Pons (tissue), 1 donor: ENCODE results near the gene SEC11A.
"Not testable (repeated sequence)": the region's sequence is repeated elsewhere in the genome, so short reads cannot be mapped to it uniquely, and the experiment has no call there.

Experiments used
- DNase-seq: peaks from one replicate; pipeline ENCODE4 v3.0.0-alpha.2; 2016; ENCODE audit warnings: low spot score

The SEC11A gene

DNA sequence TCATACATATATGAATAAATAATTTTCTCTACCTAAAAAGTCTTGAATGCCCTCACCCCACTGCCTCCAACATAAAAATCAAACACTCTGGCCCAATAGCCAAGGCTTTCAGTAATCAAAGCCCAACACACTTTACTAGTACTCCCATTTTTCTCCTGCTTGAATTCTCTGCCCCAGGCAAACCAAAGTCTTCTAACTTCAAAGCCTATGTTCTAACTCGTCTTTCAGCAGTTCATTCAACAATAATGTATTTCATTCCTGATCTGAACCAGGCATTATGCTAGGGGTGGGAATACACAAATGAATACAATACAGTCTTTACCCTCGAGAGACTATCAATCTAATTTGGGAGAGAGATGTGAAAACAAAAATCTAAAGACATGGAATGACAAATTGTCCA, 21.1 kb upstream of the SEC11A start:
- DNase-seq = no peak

DNA sequence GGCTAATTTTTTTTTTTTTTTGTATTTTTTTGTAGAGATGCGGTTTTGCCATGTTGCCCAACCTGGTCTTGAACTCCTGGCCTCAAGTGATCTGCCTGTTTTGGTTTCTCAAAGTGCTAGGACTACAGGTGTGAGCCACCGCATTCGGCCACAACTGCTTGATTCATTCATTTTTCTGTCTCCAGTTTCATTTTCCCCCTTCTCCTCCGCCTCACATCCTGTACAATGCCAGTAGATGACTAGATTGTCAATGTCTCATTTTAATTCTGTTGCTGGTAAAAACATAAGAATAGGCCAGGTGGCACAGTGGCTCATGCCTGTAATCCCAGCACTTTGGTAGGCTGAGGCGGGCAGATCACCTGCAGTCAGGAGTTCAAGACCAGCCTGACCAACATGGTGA, 20.4 kb upstream of the SEC11A start:
- no peak for DNase-seq

DNA sequence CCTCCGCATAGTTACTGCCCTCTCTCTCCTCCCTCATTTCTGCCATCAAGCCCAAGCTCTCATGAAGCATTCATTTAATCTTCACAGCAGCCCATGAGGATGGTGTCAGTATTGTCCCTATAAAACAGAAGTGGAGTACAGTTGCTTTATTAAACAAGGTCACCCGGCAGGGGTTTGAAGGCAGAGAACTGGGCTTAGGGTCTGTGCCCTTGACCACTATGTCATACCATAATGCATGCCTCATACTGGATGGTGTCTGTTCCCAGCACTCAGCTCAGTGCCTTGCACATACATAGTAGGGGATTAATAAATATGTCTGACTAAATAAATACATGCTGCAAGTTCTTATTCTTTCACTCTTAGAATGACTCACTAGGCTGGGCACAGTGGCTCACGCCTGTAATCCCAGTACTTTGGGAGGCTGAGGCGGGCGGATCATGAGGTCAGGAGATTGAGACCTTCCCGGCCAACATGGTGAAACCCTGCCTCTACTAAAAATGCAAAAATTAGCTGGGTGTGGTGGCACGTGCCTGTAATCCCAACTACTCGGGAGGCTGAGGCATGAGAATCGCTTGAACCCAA, 19.6 kb upstream of the SEC11A start:
- not testable (repeated sequence) for DNase-seq

DNA sequence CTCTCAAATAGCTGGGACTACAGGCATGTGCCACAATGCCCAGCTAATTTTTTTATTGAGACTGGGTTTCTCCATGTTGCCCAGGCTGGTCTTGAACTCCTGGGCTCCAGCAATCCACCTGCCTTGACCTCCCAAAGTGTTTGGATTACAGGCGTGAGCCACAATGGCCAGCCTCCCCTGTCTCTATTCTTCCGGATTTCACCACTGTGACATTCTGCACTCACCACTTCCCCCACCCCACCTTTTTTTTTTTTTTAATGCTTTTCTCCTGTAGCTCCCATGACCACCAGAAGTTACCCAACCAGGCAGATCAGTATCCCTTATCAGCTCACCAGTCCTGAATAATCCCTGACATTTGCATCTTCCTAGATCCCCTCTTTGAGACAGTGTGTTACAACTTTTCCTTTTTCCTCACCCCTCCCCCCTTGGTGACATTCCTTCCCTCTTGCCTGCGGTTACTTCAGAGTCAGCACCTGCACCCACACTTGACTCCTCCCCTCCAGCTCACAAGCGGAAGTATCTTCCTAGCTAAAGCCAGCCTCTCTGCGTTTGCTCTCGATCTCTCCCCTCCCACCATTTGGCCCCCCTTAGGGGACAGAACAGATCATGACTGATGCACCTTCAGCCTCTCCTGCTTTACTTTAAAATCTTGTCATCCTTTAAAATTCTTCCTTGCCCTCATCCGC, 19.0 kb upstream of the SEC11A start:
- peak; percentile 61 for DNase-seq

DNA sequence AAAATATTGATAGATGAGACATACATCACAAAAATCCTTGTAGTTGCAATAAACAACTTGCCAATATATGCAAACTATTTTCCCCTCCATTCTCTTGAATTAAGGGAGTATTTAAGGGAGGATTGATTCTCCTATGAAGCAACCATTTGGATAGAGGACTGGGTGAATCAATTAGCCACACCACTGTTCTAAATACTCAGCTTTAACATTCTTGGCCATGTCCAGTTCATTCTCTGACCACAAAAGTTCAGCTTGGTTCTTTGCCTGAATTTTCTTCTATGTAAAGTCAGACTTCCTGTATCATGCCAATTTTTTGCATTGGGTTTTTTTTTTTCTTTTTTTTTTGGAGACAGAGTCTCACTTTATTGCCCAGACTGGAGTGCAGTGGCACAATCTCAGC, 15.8 kb upstream of the SEC11A start:
- no peak for DNase-seq

DNA sequence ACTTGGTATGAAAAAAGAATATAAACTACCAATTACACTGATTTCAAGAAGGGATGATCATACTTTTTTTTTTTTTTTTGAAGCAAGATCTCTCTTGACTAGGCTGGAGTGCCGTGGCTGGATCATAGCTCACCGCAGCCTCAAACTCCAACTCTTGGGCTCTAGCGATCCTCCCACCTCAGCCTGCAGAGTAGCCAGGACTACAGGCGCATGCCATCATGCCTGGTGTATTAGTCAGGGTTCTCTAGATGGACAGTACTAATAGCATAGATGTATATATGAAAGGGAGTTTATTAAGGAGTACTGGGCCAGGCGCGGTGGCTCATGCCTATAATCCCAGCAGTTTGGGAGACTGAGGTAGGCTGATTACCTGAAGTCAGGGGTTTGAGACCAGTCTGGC, 11.5 kb upstream of the SEC11A start:
- DNase-seq = no peak

DNA sequence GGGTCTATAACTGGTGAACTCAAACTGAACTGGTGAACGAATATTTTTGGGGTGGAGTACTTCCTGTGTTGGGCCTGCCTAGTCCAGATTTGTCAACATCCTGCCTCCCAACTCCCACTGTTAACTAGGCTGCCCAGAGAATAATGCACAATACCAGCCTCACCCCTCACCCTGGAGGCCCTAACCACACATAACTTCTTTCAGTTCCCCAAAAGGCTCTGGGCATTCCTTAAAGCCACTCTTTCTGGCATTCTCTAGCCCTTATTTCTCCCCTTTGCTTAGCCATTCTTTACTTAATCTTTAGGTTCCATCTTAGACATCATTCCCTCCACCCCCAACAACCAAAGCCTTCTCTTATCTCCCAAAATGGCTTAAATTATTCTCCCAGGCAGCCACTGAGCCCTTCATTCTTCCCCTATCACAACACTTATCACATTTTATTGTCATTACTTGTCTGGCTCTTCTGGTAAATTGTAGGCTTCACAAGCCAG, 9.1 kb upstream of the SEC11A start:
- peak; percentile 52 for DNase-seq

DNA sequence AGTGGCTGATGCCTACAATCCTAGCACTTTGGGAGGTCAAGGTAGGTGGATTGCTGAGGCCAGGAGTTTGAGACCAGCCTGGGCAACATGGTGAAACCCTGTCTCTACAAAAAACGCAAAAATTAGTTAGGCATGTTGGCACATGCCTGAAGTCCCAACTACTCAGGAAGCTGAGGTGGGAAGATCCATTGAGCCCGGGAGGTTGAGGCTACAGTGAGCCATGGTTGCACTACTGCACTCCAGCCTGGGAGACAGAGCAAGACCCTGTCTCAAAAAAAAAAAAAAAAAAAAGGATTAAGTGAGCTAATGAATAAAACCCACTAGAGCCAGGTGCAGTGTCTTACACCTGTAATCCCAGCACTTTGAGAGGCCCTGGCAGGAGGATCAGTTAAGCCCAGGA, 6.7 kb upstream of the SEC11A start:
- DNase-seq = no peak

DNA sequence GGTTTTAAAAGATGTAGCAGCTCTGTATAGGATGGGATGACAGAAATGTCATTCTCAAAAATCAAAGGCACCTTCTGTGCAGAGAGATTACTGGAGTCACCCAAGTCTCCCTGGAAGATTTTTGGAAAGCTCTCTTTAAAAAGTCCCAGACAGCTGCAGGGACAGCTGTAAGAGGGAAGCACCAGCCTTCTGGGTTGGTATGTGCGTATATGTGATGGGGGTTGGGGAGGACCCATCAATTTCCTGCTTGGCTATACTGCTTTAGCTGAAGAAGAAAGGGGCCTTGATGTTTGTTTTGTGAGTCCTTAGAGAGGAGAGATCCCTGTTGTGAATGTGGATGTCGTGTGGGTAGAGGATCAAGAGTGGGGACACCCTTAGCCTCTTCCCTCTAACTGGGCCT, 5.4 kb upstream of the SEC11A start:
- DNase-seq = no peak

DNA sequence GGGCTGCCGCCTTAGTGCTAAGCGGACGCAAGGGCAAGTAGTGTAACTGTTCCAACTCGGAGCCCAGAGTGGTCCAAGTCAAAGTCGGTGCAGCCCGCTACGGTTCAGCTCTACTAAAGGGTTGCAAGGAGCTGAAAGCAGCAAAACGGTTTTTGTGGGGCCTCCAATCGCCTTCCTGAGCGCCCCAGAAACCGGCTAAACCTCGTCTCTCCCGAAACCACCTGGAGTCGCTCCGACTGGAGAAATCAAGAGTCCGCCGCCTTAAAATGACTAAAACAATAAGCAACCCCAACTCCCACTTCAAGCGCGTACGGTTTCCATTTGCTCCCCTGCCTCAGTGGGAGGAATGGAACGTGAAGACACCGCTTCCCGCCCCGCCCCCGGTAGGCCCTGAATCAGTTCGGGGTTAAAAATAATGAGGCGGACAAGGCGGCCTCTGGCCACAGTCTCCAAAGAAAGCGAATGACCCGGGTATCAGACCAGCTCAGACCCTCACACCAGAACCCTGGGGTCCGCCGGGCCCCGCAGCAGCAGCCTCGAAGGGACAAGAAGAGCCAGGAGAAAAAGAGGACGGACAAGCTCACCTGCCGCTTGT, 401 bp downstream of the SEC11A start:
- DNase-seq = no peak

DNA sequence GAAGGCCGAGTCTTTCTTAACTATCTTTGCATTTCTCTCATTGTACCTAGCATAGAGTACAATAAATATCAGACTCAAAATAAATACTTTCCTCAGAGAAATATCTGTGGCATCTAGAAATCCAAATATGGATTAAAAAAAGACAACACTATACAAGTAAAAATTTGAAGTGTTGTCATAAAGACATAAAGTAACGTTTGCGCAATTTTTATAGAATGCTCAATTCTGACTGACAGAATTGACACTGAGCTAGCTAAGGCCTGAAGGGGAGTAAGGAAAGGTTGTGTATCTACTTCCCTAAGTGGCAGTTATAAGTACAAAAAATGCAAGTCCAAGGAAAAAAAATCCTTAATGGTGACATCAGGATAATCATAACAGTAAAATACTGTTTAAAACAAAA, 1.1 kb downstream of the SEC11A start:
- DNase-seq = no peak

DNA sequence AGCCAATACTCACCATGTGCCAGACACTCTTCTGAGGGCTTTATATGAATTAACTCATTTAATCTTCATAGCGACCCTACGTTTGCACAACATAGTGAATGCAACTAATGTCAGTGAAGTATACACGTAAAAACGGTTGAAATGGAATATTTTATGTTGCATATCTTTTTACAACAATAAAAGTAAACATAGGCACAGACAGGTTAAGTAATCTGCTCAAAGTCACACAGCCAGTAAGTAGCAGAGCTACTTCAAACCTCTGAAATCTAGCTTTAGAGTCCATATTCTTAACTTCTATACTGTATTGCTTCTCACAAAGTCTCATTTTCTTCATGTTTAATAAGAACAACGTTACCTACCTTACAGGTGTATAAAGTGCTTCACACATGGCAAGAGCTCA, 1.6 kb downstream of the SEC11A start:
- DNase-seq = no peak

DNA sequence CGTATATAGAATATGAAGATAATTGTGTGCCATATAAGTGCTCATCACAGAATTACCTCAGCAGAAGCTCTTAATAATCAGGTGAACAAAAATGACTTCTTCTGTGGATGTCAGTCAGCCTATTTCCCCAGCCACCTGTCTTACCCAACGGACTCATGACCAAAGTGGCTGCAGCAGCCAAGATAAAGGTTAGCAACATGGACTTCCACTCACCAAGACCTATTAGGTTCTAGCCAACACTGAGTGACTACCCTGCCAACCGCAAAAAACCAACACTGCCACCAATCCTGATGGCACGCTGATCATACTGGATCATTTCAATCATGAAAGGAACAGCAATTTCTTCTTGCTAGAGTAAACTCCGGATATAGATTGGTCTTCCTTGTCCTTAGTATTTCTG, 12.1 kb downstream of the SEC11A start:
- DNase-seq = no peak

DNA sequence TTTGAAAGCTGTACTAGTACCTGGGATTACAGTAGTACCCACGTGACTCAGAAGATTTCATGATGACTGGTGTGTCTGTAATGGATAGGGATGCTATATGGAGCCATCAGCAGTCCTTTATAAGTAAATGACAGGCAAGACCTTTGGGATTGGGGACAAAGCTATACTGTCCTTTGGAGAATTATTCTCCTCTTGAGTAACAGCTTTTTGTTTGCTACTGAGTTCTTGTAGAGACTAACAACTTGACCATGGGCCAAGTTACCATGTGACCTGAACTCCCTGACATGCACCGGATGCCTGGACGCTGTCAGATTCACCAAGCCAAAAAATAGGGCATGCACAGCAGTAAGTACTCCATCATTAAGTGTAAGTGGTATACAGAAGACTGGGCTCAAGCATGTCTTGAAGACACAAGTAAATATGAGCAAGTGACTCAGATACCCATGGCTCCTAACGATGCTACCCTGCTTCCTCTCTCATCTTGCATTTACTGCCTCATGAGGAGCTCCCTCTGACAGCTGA, 12.9 kb downstream of the SEC11A start:
- DNase-seq = peak; percentile 79

DNA sequence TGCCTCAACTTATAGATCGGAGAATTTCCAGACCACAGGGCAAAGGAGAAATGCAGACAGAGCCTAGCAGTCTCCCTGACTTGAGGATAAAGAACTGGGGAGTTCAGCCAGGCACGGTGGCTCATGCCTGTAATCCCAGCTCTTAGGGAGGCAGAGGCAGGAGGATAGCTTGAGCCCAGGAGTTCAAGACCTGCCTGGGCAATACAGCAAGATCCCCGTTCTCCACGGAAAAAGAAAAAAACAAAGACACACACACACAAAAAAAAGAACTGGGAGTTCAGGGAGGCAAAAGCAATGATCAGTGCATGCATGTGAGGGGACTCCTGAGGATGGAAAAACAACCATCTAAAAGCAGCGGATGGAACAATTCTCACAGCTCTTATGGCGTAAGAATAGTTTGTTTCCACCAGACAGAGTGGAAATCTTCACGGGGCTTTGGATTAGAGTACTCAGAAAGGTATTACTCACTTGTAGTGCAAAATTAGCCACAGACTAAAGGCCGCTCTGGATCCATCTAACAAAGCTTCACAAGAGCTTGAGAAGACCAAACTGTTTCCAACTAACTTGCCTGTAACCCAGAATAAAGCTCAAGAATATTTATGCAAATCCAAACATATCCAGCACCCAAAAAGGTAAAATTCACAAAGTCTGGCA, 16.3 kb downstream of the SEC11A start:
- no peak for DNase-seq

DNA sequence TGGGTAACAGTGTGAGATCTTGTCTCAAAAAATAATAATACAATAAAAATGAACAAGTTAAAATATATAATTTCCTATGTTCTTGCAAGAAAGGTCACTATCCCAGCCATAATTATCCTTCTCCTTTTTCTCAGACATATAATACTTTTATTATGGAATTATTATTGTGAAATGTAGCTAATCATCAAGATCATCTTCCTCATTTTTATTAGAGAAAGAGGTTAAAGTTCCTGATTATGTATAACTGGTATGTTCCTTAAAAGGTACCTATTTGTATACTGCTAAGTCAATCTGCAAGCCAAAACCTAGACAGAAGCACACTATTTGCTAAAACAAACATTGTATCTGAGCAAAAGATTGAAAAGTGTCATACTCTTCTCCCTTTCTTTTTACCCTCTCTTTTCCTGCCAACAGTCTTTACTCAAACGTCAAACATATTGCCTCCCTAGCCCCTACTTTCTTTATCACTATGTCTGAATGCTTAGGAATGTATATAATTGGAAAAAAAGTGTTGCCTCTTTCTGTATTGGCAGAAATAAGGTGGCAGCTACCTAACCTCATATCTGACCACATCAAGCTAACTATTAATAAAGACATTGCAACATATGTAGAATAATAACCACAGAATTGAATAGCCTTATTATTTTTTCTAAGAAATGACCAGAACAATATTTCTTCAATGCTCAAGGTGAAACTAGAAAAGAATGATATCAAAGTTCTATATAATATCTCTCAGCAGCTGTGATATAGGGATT, 18.5 kb downstream of the SEC11A start:
- no peak for DNase-seq

DNA sequence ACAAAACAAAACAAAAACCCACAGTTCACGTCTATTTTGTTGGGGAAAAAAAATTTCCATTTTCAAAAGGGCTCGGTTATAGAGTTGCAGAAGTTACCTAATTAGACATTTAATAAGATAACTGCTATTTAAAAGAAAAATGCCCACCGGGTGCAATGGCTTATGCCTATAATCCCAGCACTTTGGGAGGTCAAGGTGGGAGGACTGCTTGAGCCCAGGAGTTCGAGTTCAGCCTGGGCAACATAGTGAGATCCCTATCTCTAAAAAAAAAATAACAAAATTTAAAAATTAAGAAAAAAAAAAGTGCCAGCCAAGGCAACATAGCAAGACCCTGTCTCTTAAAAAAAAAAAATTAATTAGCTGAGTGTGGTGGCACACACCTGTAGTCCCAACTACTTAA, 19.2 kb downstream of the SEC11A start:
- no peak for DNase-seq

DNA sequence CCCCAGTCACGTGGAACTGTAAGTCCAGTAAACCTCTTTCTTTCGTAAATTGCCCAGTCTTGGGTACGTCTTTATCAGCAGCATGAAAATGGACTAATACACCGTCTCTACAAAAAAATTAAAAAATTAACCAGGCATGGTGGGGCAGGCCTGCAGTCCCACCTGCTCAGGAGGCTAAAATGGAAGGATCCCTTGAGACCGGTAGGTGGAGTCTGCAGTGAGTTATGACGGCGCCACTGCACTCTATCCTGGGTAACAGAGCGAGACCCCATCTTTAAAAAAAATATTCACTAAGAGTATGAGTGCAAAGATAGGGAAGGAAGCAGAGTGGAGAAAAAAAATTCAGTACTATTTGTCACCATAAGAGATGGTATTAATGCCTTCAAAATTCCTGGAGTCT, 25.6 kb downstream of the SEC11A start:
- no peak for DNase-seq

DNA sequence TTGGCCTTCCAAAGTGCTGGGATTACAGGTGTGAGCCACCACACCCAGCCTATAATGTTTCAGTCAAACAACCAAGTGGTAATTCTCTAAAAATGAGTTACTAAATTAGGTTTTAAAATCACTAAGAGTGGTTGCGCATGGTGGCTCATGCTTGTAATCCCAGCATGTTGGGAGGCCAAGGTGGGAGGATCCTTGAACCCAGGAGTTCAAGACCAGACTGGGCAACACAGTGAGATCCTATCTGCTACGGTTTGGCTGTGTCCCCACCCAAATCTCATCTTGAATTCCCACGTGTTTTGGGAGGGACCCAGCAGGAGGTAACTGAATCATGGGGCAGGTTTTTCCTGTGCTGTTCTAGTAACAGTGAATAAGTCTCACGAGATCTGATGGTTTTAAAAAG, 26.1 kb downstream of the SEC11A start:
- DNase-seq = no peak

DNA sequence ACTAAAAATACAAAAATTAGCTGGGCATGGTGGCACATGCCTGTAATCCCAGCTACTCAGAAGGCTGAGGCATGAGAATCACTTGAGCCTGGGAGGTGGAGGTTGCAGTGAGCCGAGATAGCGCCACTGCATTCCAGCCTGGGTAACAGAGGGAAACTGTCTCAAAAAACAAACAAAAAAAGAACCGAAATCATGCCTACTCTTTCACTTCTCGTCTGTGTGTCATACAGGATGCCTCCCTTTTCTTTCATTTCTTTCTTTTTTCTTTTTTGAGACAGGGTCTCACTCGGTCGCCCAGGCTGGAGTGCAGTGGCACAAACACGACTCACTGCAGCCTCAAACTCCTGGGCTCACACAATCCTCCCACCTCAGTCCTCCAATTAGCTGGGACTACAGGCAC, 29.5 kb downstream of the SEC11A start:
- DNase-seq = not testable (repeated sequence)

DNA sequence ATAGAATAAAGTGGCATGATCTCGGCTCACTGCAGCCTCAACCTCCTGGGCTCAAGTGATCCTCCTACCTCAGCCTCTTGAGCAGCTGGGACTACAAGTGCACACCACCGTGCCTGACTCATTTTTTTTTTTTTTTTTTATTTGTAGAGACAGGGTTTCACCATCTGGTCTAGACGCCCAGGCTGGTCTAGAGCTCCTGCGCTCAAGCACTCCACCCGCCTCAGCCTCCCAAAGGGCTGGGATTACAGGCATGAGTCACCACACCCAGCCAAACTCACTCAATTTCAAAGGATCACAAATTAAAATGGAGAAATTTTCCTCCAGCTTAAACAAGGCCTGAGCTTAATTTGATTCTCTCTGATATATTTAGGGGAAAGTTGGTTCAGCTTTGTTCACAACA, 30.6 kb downstream of the SEC11A start:
- no peak for DNase-seq

DNA sequence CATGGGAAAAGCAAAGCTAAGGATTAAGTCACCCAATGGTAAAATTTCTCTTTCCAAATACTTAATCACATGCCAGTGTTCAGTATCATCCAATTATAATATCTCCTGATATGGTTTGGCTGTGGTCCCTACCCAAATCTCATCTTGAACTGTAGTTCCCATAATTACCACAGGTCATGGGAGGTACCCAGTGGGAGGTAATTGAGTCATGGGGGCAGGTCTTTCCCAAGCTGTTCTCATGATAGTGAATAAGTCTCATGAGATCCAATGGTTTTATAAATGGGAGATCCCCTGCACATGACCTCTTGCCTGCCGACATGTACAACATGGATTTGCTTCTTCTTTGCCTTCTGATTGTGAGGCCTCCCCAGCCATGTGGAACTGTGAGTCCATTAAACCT, 31.8 kb downstream of the SEC11A start:
- DNase-seq = no peak
